ENCODE data around the gene ABCA7.

DNA sequence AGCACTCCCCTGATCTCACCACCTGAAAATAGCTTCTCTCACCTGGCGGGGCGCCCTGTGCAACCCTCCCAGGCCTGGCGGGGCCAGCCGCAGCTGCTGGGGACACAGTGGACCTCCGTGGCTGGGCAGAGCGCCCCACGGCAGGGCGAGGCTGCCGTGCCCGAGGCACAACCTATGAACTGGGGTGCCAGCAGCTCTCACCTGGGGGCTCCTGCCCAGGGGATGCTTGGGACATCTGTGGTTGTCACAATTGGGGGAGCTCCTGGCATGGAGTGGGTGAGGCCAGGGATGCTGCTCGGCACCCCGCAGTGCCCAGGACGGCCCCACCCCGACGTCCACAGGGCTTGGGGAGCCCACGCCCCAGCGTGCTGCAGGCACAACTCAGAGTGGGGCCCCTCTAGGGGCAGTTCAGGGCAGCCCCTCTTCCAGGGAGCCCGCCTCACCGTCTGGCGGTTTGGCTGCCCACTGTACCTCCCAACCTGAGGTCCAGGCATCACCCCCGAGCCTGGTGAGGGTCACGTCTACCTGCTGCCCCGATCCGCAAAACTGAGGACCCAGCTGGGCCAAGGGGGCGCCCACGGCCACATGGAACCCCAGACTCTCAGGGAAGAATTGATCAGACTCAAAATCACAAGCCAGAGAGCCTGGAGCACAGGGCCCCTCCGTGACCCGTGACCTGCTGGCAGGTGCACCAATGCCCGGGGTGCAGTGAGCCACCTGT lies 24.7 kb upstream of the ABCA7 start:
- no peak for TF ChIP-seq BHLHE40 (IDR thresholded peaks at IDR 0.05; ENCODE audit: borderline replicate concordance)
- no peak for TF ChIP-seq SP1 (IDR thresholded peaks at IDR 0.05)
- TF ChIP-seq HDGF (IDR thresholded peaks at IDR 0.05; ENCODE audit: borderline replicate concordance): no peak
- no peak for TF ChIP-seq TARDBP (IDR thresholded peaks at IDR 0.05)
- TF ChIP-seq NFRKB (IDR thresholded peaks at IDR 0.05): no peak
- TF ChIP-seq FOXM1 (IDR thresholded peaks at IDR 0.05; ENCODE audit: borderline replicate concordance): no peak
- TF ChIP-seq ZNF384 (IDR thresholded peaks at IDR 0.05): no peak
- no peak for TF ChIP-seq PKNOX1 (IDR thresholded peaks at IDR 0.05)
- no peak for TF ChIP-seq FOXA1 (IDR thresholded peaks at IDR 0.05)
- TF ChIP-seq LEF1 (IDR thresholded peaks at IDR 0.05; ENCODE audit: borderline replicate concordance): no peak
- TF ChIP-seq ARNT (IDR thresholded peaks at IDR 0.05): no peak
- no peak for TF ChIP-seq L3MBTL2 (conservative IDR thresholded peaks at IDR 0.05)
- TF ChIP-seq ELF4 (IDR thresholded peaks at IDR 0.05): no peak
- TF ChIP-seq SUZ12 (IDR thresholded peaks at IDR 0.05): no peak

Data from HEK293T (cell line).